ENCODE data around the gene DPY19L3.

DPY19L3 gene

GRCh38 chr19:32427536-32427935 is 22.0 kb downstream of the DPY19L3 start:
- TF ChIP-seq TAF1 (IDR thresholded peaks at IDR 0.05; ENCODE audit: low read depth) (no peak), ZBTB7A (IDR thresholded peaks at IDR 0.05; ENCODE audit: low read depth) (no peak), MAX (IDR thresholded peaks at IDR 0.05) (no peak), RAD21 (IDR thresholded peaks at IDR 0.05; ENCODE audit: low read depth) (no peak), TEAD4 (IDR thresholded peaks at IDR 0.05) (no peak), EP300 (IDR thresholded peaks at IDR 0.05; ENCODE audit: borderline replicate concordance) (no peak), CREB1 (IDR thresholded peaks at IDR 0.05; ENCODE audit: low read depth) (no peak), TCF12 (IDR thresholded peaks at IDR 0.05; ENCODE audit: low read depth) (no peak), FOXM1 (IDR thresholded peaks at IDR 0.05; ENCODE audit: borderline replicate concordance, low read depth) (no peak), CEBPB (IDR thresholded peaks at IDR 0.05) (no peak), YY1 (IDR thresholded peaks at IDR 0.05; ENCODE audit: low read depth) (no peak), REST (IDR thresholded peaks at IDR 0.05; ENCODE audit: low read depth) (no peak), USF1 (IDR thresholded peaks at IDR 0.05) (no peak), EGR1 (IDR thresholded peaks at IDR 0.05) (no peak), NFIC (IDR thresholded peaks at IDR 0.05) (no peak)

- no peak for TF ChIP-seq FOXM1 (IDR thresholded peaks at IDR 0.05; ENCODE audit: borderline replicate concordance, low read depth)
- TF ChIP-seq USF1 (IDR thresholded peaks at IDR 0.05), result no peak
- TF ChIP-seq RAD21 (IDR thresholded peaks at IDR 0.05; ENCODE audit: low read depth), result no peak
- no peak for TF ChIP-seq CEBPB (IDR thresholded peaks at IDR 0.05)
- no peak for TF ChIP-seq REST (IDR thresholded peaks at IDR 0.05; ENCODE audit: low read depth)
- TF ChIP-seq ZBTB7A (IDR thresholded peaks at IDR 0.05; ENCODE audit: low read depth), result no peak
- no peak for TF ChIP-seq TCF12 (IDR thresholded peaks at IDR 0.05; ENCODE audit: low read depth)
- no peak for TF ChIP-seq MAX (IDR thresholded peaks at IDR 0.05)
- no peak for TF ChIP-seq EP300 (IDR thresholded peaks at IDR 0.05; ENCODE audit: borderline replicate concordance)
- TF ChIP-seq YY1 (IDR thresholded peaks at IDR 0.05; ENCODE audit: low read depth), result no peak
- TF ChIP-seq TAF1 (IDR thresholded peaks at IDR 0.05; ENCODE audit: low read depth), result no peak
- TF ChIP-seq EGR1 (IDR thresholded peaks at IDR 0.05), result no peak
- TF ChIP-seq CREB1 (IDR thresholded peaks at IDR 0.05; ENCODE audit: low read depth), result no peak
- TF ChIP-seq TEAD4 (IDR thresholded peaks at IDR 0.05), result no peak
- no peak for TF ChIP-seq NFIC (IDR thresholded peaks at IDR 0.05)
Observed at GRCh38 chr19:32436692-32437091, 31.1 kb downstream of the DPY19L3 start.

- TF ChIP-seq MAX (IDR thresholded peaks at IDR 0.05) (no peak), NFIC (IDR thresholded peaks at IDR 0.05) (no peak), CREB1 (IDR thresholded peaks at IDR 0.05; ENCODE audit: low read depth) (no peak), TEAD4 (IDR thresholded peaks at IDR 0.05) (no peak), EP300 (IDR thresholded peaks at IDR 0.05; ENCODE audit: borderline replicate concordance) (no peak), ZBTB7A (IDR thresholded peaks at IDR 0.05; ENCODE audit: low read depth) (no peak), TAF1 (IDR thresholded peaks at IDR 0.05; ENCODE audit: low read depth) (no peak), EGR1 (IDR thresholded peaks at IDR 0.05) (no peak), FOXM1 (IDR thresholded peaks at IDR 0.05; ENCODE audit: borderline replicate concordance, low read depth) (no peak), REST (IDR thresholded peaks at IDR 0.05; ENCODE audit: low read depth) (no peak), RAD21 (IDR thresholded peaks at IDR 0.05; ENCODE audit: low read depth) (no peak), YY1 (IDR thresholded peaks at IDR 0.05; ENCODE audit: low read depth) (no peak), CEBPB (IDR thresholded peaks at IDR 0.05) (no peak), TCF12 (IDR thresholded peaks at IDR 0.05; ENCODE audit: low read depth) (no peak), USF1 (IDR thresholded peaks at IDR 0.05) (no peak)
Observed at GRCh38 chr19:32437096-32437495, 31.5 kb downstream of the DPY19L3 start.
